Ovary (tissue), 9 donors: ENCODE data around the gene ST7. TPM values are rescaled to one million over a fixed set of nuclear protein-coding genes. Genes with fewer than 3 reads are reported as not detected.

Experiments used
- DNase-seq, 5 donors: peaks; one replicate each; pipeline ENCODE4 v3.0.0-alpha.2; 2019 to 2020
- H3K27ac ChIP-seq, 2 donors: fragments of 200-600 bp; one replicate each; pipeline versions ENCODE4 v1.5.1 to v1.8.0; 2019 to 2022
- H3K27me3 ChIP-seq: fragments of 200-600 bp; one replicate; pipeline ENCODE4 v1.8.0; 2022
- H3K36me3 ChIP-seq: fragments of 200-600 bp; sonication (generic); one replicate; pipeline ENCODE4 v1.5.1; 2019
- H3K4me1 ChIP-seq: one replicate; pipeline ENCODE4 v1.8.1; 2013; ENCODE audit warnings: mild to moderate bottlenecking, moderate library complexity; ENCODE audit not compliant: insufficient read depth
- H3K4me3 ChIP-seq: fragments of 200-600 bp; sonication (generic); one replicate; pipeline ENCODE4 v1.5.1; 2017
- H3K9me3 ChIP-seq, 2 donors: fragments of 200-600 bp in 1 of 2; sonication (generic) in 1 of 2; one replicate each; pipeline versions ENCODE4 v1.5.1 to v1.8.1; 2013 to 2019; ENCODE audit warnings: mild to moderate bottlenecking in 1 of 2, moderate library complexity in 1 of 2
- EP300 ChIP-seq: sonication (generic); formaldehyde crosslinking; IDR thresholded peaks from one replicate; pipeline ENCODE4 v1.6.1; 2017; ENCODE audit warnings: antibody characterized with exemption
- POLR2A ChIP-seq: fragments of 450-650 bp; IDR thresholded peaks from one replicate; pipeline ENCODE4 v1.6.1; 2017; ENCODE audit warnings: antibody characterized with exemption, mild to moderate bottlenecking, moderate library complexity
- WGBS, 3 donors: extraction: QIAGEN DNeasy Blood & Tissue Kit in 1 of 3; methylation state at CpG; one replicate each; pipeline versions ENCODE4 v1.1.5 to v1.1.7; 2013 to 2017; 5-methylcytosine and 5-hydroxymethylcytosine counted together
- intact Hi-C, 4 donors: fragments of 100-400 bp; cut with DNase I; formaldehyde crosslinking; loops; one replicate each; pipeline versions ENCODE4 v1.11.0 to v1.15.1; 2022 to 2023
- polyA plus RNA-seq, 2 donors: library from polyadenylated mRNA; stranded (reverse); fragments of 200-250 nt in 1 of 2; fragments of 350-450 nt in 1 of 2; fragmentation: Illumina TruSeq in 1 of 2; extraction: RNeasy Lipid Tissue Mini Kit (QIAGEN cat#74804) in 1 of 2; gene quantifications; one replicate each; pipeline ENCODE4 v1.2.3, GENCODE V29; 2013 to 2014
- total RNA-seq, 7 donors: library from RNA; depleted of rRNA in 2 of 7; stranded (reverse); fragments of >200 nt in 2 of 7; fragmentation: NEBNext Ultra II Directional in 3 of 7; extraction: Animal tissue kit (Norgen Biotek cat#: 25700) in 3 of 7; gene quantifications; one replicate each; pipeline versions ENCODE4 v1.1.0 to v1.2.4, GENCODE V29; 2016 to 2023
- TF ChIP-seq, protein P1 (sequence below), 3 donors: fragments of 450-650 bp in 2 of 3; fragments of 200-600 bp in 1 of 3; IDR thresholded peaks; one replicate each; pipeline versions ENCODE4 v1.5.1 to v1.8.0; 2016 to 2022; ENCODE audit warnings: antibody characterized with exemption in 3 of 3, mild to moderate bottlenecking in 1 of 3
- donor health status: DM: no; HTN: no; CAD: no; lungs with moderate emphysema.
- donor health status: DM: no; HTN: no; CAD: no.
- donor health status: Bipolar disorder and iron deficiency.
- donor health status: DM: yes; HTN: yes; CAD: no.
- donor health status: DM: no; HTN: no; CAD: no.
- donor health status: DM: yes; HTN: yes; CAD: no.

Gene ST7
- total and polyA plus RNA-seq, 9 donors: 14.1 to 37.7 (median 18.8) TPM

DNA sequence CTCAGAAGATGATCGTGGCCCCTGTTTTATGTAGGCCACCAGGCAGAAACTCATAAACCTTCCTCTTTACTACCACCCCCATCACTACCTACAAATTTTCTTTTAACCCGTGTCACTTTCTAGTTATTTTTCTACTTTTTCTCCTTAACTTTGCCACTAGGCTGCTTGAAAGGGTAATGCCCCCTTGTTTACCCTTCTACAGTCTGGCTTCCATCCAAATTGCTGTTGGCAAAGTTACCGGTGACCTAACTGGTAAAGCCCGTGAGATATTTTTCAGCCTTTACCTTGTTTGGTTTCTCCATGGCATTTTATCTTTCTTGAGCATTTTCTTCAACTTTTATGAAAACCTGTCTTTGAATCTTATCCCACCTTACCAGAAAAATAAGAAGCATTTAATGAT, 216.6 kb downstream of the ST7 start:
- no peaks in the 10 kb centered on the region for H3K36me3 ChIP-seq
- WGBS, 3 donors: 79 to 86% (median 80%) methylated on average over 4 of the region's 4 CpGs
- no peaks in the 10 kb centered on the region for H3K27me3 ChIP-seq
- DNase-seq: no peak
- H3K9me3 ChIP-seq: no peaks in the 10 kb centered on the region
- no peaks in the 10 kb centered on the region for H3K4me1 ChIP-seq
- no peak overlapping the region for H3K4me3 ChIP-seq
- TF ChIP-seq EP300: no peak
- no peak for TF ChIP-seq POLR2A
- TF ChIP-seq, protein P1, sequence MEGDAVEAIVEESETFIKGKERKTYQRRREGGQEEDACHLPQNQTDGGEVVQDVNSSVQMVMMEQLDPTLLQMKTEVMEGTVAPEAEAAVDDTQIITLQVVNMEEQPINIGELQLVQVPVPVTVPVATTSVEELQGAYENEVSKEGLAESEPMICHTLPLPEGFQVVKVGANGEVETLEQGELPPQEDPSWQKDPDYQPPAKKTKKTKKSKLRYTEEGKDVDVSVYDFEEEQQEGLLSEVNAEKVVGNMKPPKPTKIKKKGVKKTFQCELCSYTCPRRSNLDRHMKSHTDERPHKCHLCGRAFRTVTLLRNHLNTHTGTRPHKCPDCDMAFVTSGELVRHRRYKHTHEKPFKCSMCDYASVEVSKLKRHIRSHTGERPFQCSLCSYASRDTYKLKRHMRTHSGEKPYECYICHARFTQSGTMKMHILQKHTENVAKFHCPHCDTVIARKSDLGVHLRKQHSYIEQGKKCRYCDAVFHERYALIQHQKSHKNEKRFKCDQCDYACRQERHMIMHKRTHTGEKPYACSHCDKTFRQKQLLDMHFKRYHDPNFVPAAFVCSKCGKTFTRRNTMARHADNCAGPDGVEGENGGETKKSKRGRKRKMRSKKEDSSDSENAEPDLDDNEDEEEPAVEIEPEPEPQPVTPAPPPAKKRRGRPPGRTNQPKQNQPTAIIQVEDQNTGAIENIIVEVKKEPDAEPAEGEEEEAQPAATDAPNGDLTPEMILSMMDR (IDR thresholded peaks at IDR 0.05): no peak
- H3K27ac ChIP-seq: no peak overlapping the region
- intact Hi-C loops: no loop called here

DNA sequence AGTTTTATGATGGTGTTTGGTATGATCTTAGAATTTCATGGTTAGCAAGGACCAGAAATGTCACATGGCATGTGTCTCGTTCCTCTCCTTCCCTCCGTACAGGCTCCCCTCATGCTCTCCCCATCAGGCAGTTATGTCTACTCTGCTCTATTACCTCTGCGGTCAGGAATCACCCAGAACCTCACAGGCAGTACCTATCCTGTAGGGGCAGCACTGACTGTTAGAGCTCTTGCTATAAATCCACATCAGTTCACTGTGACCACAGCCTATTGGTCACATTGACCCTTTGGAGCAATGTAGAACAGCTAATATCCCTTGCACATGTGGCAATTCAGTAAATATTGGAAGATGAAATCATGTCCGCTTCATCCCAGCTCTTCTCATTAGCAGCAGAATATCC, 217.8 kb downstream of the ST7 start:
- intact Hi-C loops: no loop called here
- H3K27ac ChIP-seq: no peak overlapping the region
- H3K4me1 ChIP-seq: no peaks in the 10 kb centered on the region
- TF ChIP-seq EP300 (no peak), POLR2A (no peak)
- TF ChIP-seq, protein P1 (IDR thresholded peaks at IDR 0.05): no peak
- DNase-seq: no peak
- WGBS, 3 donors: 91 to 96% (median 95%) methylated on average over 4 of the region's 4 CpGs
- H3K36me3 ChIP-seq: no peaks in the 10 kb centered on the region
- no peaks in the 10 kb centered on the region for H3K27me3 ChIP-seq
- no peaks in the 10 kb centered on the region for H3K9me3 ChIP-seq
- H3K4me3 ChIP-seq: no peak overlapping the region

DNA sequence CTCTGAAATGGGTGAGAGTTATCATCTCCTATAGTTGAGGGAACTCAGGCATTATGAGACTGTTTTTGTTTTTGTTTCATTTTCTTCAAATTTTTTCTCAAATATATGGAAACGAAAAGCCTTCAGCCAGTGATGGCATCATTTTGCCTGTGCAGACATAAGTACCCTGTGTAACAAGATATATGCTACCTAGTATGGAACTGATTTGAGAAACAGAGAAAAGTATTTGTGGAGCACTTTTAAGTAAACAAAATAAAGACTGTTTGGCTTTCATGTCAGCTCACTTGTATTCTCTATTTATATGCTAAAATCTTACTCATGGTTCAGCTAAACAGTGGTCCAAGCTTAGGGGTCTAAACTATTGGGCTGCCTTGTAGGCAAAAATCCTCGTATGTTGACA, 219.0 kb downstream of the ST7 start:
- TF ChIP-seq, protein P1 (IDR thresholded peaks at IDR 0.05): no peak
- TF ChIP-seq EP300 (no peak), POLR2A (no peak)
- Histone ChIP-seq H3K9me3 (no peaks in the 10 kb centered on the region), H3K4me1 (no peaks in the 10 kb centered on the region), H3K27ac (no peak overlapping the region), H3K4me3 (no peak overlapping the region), H3K36me3 (no peaks in the 10 kb centered on the region), H3K27me3 (no peaks in the 10 kb centered on the region)
- no peak for DNase-seq
- WGBS, 3 donors: 70 to 89% (median 72%) methylated on average over 2 of the region's 2 CpGs
- intact Hi-C loops: no loop called here

DNA sequence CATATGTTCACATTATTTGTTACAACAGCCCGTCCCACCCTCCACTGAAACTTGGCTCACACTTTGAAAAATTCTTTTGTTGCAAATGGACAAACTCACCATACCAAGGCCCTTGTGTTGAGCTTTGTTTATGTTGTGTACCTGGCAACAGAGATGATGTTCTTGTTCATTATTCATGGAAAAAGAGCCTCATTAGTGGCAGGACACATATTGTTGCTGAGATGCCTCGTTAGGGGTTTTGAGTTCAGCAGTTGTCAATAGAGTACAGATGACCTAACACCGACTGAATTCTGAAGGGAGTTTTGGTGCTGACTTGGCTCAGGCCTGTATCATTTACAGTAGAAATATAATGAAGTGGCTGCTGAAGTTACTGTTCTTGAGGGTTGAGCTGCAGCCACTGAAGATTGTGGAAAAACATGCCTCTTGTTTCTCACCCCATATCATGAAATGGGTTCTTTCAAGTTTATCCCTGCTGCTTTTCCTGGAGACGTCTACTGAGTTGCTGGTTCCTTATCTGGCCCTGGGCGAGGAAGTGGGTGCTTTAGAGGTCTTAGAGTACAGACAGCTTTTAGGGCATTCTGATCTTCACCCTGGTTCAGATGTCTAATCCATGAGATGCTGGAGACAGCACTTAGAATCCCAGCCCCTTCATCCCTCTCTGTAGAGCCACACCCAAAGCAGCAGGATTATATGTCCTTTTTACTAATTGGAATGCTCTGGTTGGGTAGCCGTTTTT, 219.9 kb downstream of the ST7 start:
- intact Hi-C loops: no loop called here
- no peak for DNase-seq
- H3K9me3 ChIP-seq: no peaks in the 10 kb centered on the region
- WGBS, 3 donors: 67 to 69% (median 68%) methylated on average over 6 of the region's 6 CpGs
- H3K27ac ChIP-seq: no peak overlapping the region
- no peaks in the 10 kb centered on the region for H3K36me3 ChIP-seq
- no peak overlapping the region for H3K4me3 ChIP-seq
- no peaks in the 10 kb centered on the region for H3K4me1 ChIP-seq
- TF ChIP-seq EP300 (no peak), POLR2A (no peak)
- TF ChIP-seq, protein P1 (IDR thresholded peaks at IDR 0.05): no peak
- no peaks in the 10 kb centered on the region for H3K27me3 ChIP-seq
